Activated CD4-positive, alpha-beta T cell treated with anti-CD3 and anti-CD28 coated beads, Interleukin-2, amount 10 ng/mL, durations not matched to agents 24 days and 14 days (primary cell): ENCODE data around the gene PEAK3. TPM values are rescaled to one million over a fixed set of nuclear protein-coding genes. Genes with fewer than 3 reads are reported as not detected.

Experiments used
- DNase-seq: peaks from one replicate; pipeline ENCODE4 v3.0.0; 2022
- H3K27ac Mint-ChIP-seq: one replicate; pipeline ENCODE4 v1.8.0; 2022; ENCODE audit warnings: mild to moderate bottlenecking, mixed read lengths
- H3K27me3 Mint-ChIP-seq: one replicate; pipeline ENCODE4 v1.8.0; 2022; ENCODE audit warnings: mixed read lengths
- H3K36me3 Mint-ChIP-seq: one replicate; pipeline ENCODE4 v1.8.0; 2022; ENCODE audit warnings: low read depth, mild to moderate bottlenecking, mixed read lengths
- H3K4me1 Mint-ChIP-seq: one replicate; pipeline ENCODE4 v1.8.0; 2021; ENCODE audit warnings: mixed read lengths
- H3K4me3 Mint-ChIP-seq: one replicate; pipeline ENCODE4 v1.8.0; 2022; ENCODE audit warnings: mild to moderate bottlenecking, moderate library complexity, mixed read lengths
- H3K9me3 Mint-ChIP-seq: one replicate; pipeline ENCODE4 v1.8.0; 2021; ENCODE audit warnings: mixed read lengths
- intact Hi-C: fragments of 100-400 bp; cut with micrococcal nuclease; formaldehyde crosslinking; loops from one replicate; pipeline ENCODE4 v1.15.1; 2023
- total RNA-seq: library from RNA; stranded (reverse); gene quantifications from 2 replicates; pipeline ENCODE4 v1.2.3, GENCODE V29; 2022

Gene PEAK3
- total RNA-seq, 1 donor from 2014 or later: 0.09 TPM

GRCh38 chr19:2307518-2308012 is 25.6 kb upstream of the PEAK3 start:
- Mint-ChIP-seq H3K27me3 (peaks cover 58% of the 10 kb centered on the region), H3K4me3 (no peak overlapping the region)
- intact Hi-C loops: no loop called here

GRCh38 chr19:2306971-2307370 is 25.0 kb upstream of the PEAK3 start:
- DNase-seq: no peak
- Mint-ChIP-seq H3K27me3 (peaks cover 57% of the 10 kb centered on the region), H3K27ac (no peak overlapping the region), H3K36me3 (peaks cover 4% of the 10 kb centered on the region), H3K4me1 (peaks cover 7% of the 10 kb centered on the region), H3K9me3 (no peaks in the 10 kb centered on the region), H3K4me3 (no peak overlapping the region)
- intact Hi-C loops: no loop called here

More at GRCh38 chr19:2307518-2308012, 25.6 kb upstream of the PEAK3 start:
- Mint-ChIP-seq H3K36me3 (peaks cover 4% of the 10 kb centered on the region), H3K4me1 (peaks cover 7% of the 10 kb centered on the region), H3K27ac (no peak overlapping the region), H3K9me3 (no peaks in the 10 kb centered on the region)
- no peak for DNase-seq

- Mint-ChIP-seq H3K27ac (no peak overlapping the region), H3K4me1 (peaks cover 7% of the 10 kb centered on the region), H3K27me3 (peaks cover 60% of the 10 kb centered on the region), H3K9me3 (no peaks in the 10 kb centered on the region), H3K36me3 (peaks cover 4% of the 10 kb centered on the region), H3K4me3 (no peak overlapping the region)
- intact Hi-C loops: no loop called here
- no peak for DNase-seq
These were observed 24.4 kb upstream of the PEAK3 start for GRCh38 chr19:2306281-2306806.

- H3K27ac Mint-ChIP-seq: no peak overlapping the region
- intact Hi-C loops: no loop called here
- no peak for DNase-seq
- H3K4me3 Mint-ChIP-seq: no peak overlapping the region
- H3K4me1 Mint-ChIP-seq: peaks cover 7% of the 10 kb centered on the region
- peaks cover 64% of the 10 kb centered on the region for H3K27me3 Mint-ChIP-seq
- peaks cover 4% of the 10 kb centered on the region for H3K36me3 Mint-ChIP-seq
- H3K9me3 Mint-ChIP-seq: no peaks in the 10 kb centered on the region
These were observed 23.7 kb upstream of the PEAK3 start for GRCh38 chr19:2305452-2306280.

GRCh38 chr19:2303211-2303798 is 21.3 kb upstream of the PEAK3 start:
- H3K36me3 Mint-ChIP-seq: peaks cover 4% of the 10 kb centered on the region
- H3K27me3 Mint-ChIP-seq: peaks cover 45% of the 10 kb centered on the region
- intact Hi-C loops: no loop called here
- H3K9me3 Mint-ChIP-seq: no peaks in the 10 kb centered on the region
- DNase-seq: no peak
- H3K27ac Mint-ChIP-seq: no peak overlapping the region
- H3K4me1 Mint-ChIP-seq: peaks cover 4% of the 10 kb centered on the region
- no peak overlapping the region for H3K4me3 Mint-ChIP-seq

GRCh38 chr19:2302319-2303210 is 20.6 kb upstream of the PEAK3 start:
- peaks cover 3% of the 10 kb centered on the region for H3K4me1 Mint-ChIP-seq
- no peak overlapping the region for H3K4me3 Mint-ChIP-seq
- H3K36me3 Mint-ChIP-seq: peaks cover 4% of the 10 kb centered on the region
- peaks cover 44% of the 10 kb centered on the region for H3K27me3 Mint-ChIP-seq
- no peaks in the 10 kb centered on the region for H3K9me3 Mint-ChIP-seq
- DNase-seq: no peak
- intact Hi-C loops: no loop called here
- H3K27ac Mint-ChIP-seq: no peak overlapping the region

- intact Hi-C loops: no loop called here
These were observed 18.6 kb upstream of the PEAK3 start for GRCh38 chr19:2300533-2300932.

GRCh38 chr19:2296141-2296540 is 14.2 kb upstream of the PEAK3 start:
- peaks cover 13% of the 10 kb centered on the region for H3K36me3 Mint-ChIP-seq
- no peak overlapping the region for H3K4me3 Mint-ChIP-seq
- H3K27ac Mint-ChIP-seq: no peak overlapping the region
- no peaks in the 10 kb centered on the region for H3K9me3 Mint-ChIP-seq
- peaks cover 2% of the 10 kb centered on the region for H3K27me3 Mint-ChIP-seq
- H3K4me1 Mint-ChIP-seq: peaks cover 6% of the 10 kb centered on the region
- intact Hi-C loops: no loop called here
- DNase-seq: no peak

More at GRCh38 chr19:2300533-2300932, 18.6 kb upstream of the PEAK3 start:
- no peak overlapping the region for H3K4me3 Mint-ChIP-seq
- H3K4me1 Mint-ChIP-seq: peaks cover 3% of the 10 kb centered on the region
- H3K27ac Mint-ChIP-seq: no peak overlapping the region
- DNase-seq: no peak
- H3K27me3 Mint-ChIP-seq: peaks cover 30% of the 10 kb centered on the region
- H3K36me3 Mint-ChIP-seq: peaks cover 4% of the 10 kb centered on the region
- H3K9me3 Mint-ChIP-seq: no peaks in the 10 kb centered on the region

GRCh38 chr19:2294687-2295335 is 12.8 kb upstream of the PEAK3 start:
- Mint-ChIP-seq H3K36me3 (peaks cover 13% of the 10 kb centered on the region), H3K27me3 (no peaks in the 10 kb centered on the region), H3K4me3 (no peak overlapping the region), H3K9me3 (no peaks in the 10 kb centered on the region), H3K27ac (no peak overlapping the region), H3K4me1 (peaks cover 6% of the 10 kb centered on the region)
- intact Hi-C loops: no loop called here
- no peak for DNase-seq

GRCh38 chr19:2291185-2291751 is 9.3 kb upstream of the PEAK3 start:
- Mint-ChIP-seq H3K27me3 (no peaks in the 10 kb centered on the region), H3K4me3 (peak overlapping the region; percentile 85), H3K4me1 (peaks cover 25% of the 10 kb centered on the region), H3K36me3 (peaks cover 15% of the 10 kb centered on the region), H3K27ac (no peak overlapping the region), H3K9me3 (no peaks in the 10 kb centered on the region)
- intact Hi-C loops: no loop called here
- no peak for DNase-seq

GRCh38 chr19:2290441-2291184 is 8.6 kb upstream of the PEAK3 start:
- Mint-ChIP-seq H3K36me3 (peaks cover 15% of the 10 kb centered on the region), H3K4me1 (peaks cover 25% of the 10 kb centered on the region), H3K27me3 (no peaks in the 10 kb centered on the region), H3K4me3 (peak overlapping the region; percentile 85), H3K27ac (peak overlapping the region; percentile 65), H3K9me3 (no peaks in the 10 kb centered on the region)
- peak; percentile 80 for DNase-seq
- intact Hi-C loops: no loop called here

GRCh38 chr19:2289714-2290435 is 7.9 kb upstream of the PEAK3 start:
- H3K27ac Mint-ChIP-seq: peak overlapping the region; percentile 90
- peaks cover 23% of the 10 kb centered on the region for H3K4me1 Mint-ChIP-seq
- peak; percentile 92 for DNase-seq
- no peaks in the 10 kb centered on the region for H3K9me3 Mint-ChIP-seq
- H3K27me3 Mint-ChIP-seq: no peaks in the 10 kb centered on the region
- peaks cover 13% of the 10 kb centered on the region for H3K36me3 Mint-ChIP-seq
- peak overlapping the region; percentile 85 for H3K4me3 Mint-ChIP-seq
- intact Hi-C loops: loop anchor here (5.0 kb wide), 1 partner anchor 37 kb away; the partner anchor contains the start of genes LSM7 and SPPL2B
